HepG2 (cell line): ENCODE measurements around the gene DDX28. TPM values are rescaled to one million over a fixed set of nuclear protein-coding genes. Genes with fewer than 3 reads are reported as not detected.

Experiments used
- ARNTL ChIP-seq: sonication (generic); formaldehyde crosslinking; IDR thresholded peaks from 2 replicates; pipeline ENCODE4 v1.4.0; 2020; ENCODE audit warnings: mild to moderate bottlenecking, missing genetic modification reagents
- ELF4 ChIP-seq: sonication (generic); formaldehyde crosslinking; IDR thresholded peaks from 2 replicates; pipeline ENCODE4 v1.5.0; 2020; ENCODE audit warnings: missing genetic modification reagents, mild to moderate bottlenecking, moderate library complexity, borderline replicate concordance
- FIP1L1 ChIP-seq: fragments of 200-400 bp; formaldehyde crosslinking; IDR thresholded peaks from 2 replicates; pipeline ENCODE4 v1.6.1; 2018; ENCODE audit warnings: low read depth, mild to moderate bottlenecking, low read length, moderate library complexity, borderline replicate concordance; ENCODE audit not compliant: insufficient read depth
- HMGA1 ChIP-seq: sonication (generic); formaldehyde crosslinking; conservative IDR thresholded peaks from 2 replicates; pipeline ENCODE4 v1.4.0; 2020; ENCODE audit warnings: missing genetic modification reagents
- HOXA5 ChIP-seq: sonication (generic); formaldehyde crosslinking; IDR thresholded peaks from 2 replicates; pipeline ENCODE4 v1.4.0; 2020; ENCODE audit warnings: missing genetic modification reagents
- IKZF1 ChIP-seq: fragments of 450-650 bp; IDR thresholded peaks from 2 replicates; pipeline ENCODE4 v1.7.1; 2016
- MTF2 ChIP-seq: sonication (generic); formaldehyde crosslinking; IDR thresholded peaks from 2 replicates; pipeline ENCODE4 v1.5.0; 2020; ENCODE audit warnings: missing genetic modification reagents, borderline replicate concordance
- PLRG1 ChIP-seq: fragments of 450-650 bp; conservative IDR thresholded peaks from 2 replicates; pipeline ENCODE4 v1.6.1; 2016
- SATB2 ChIP-seq: sonication (generic); formaldehyde crosslinking; IDR thresholded peaks from 2 replicates; pipeline ENCODE4 v1.5.0; 2020; ENCODE audit warnings: missing genetic modification reagents
- SOX5 ChIP-seq: IDR thresholded peaks from 2 replicates; pipeline ENCODE4 v1.6.1; 2016; ENCODE audit warnings: borderline replicate concordance
- TCF12 ChIP-seq, 2 experiments: fragments of 450-650 bp in 1 of 2; sonication (generic) in 1 of 2; formaldehyde crosslinking in 1 of 2; IDR thresholded peaks; 2 replicates each; pipeline versions ENCODE4 v1.6.1 to v1.8.0; 2017 to 2022; ENCODE audit warnings: antibody characterized with exemption in 1 of 2, mild to moderate bottlenecking in 1 of 2, missing genetic modification reagents in 1 of 2, moderate library complexity in 1 of 2
- ZNF17 ChIP-seq: sonication (generic); formaldehyde crosslinking; IDR thresholded peaks from 2 replicates; pipeline ENCODE4 v1.5.0; 2020; ENCODE audit warnings: mild to moderate bottlenecking, missing genetic modification reagents
- ZNF251 ChIP-seq: sonication (generic); formaldehyde crosslinking; IDR thresholded peaks from 2 replicates; pipeline ENCODE4 v1.9.0; 2021; ENCODE audit warnings: mild to moderate bottlenecking, missing genetic modification reagents
- ZNF562 ChIP-seq: sonication (generic); formaldehyde crosslinking; IDR thresholded peaks from 2 replicates; pipeline ENCODE4 v1.8.0; 2022; ENCODE audit warnings: missing genetic modification reagents, borderline replicate concordance
- ZNF7 ChIP-seq: IDR thresholded peaks from 2 replicates; pipeline ENCODE4 v1.6.1; 2016; ENCODE audit warnings: missing biosample characterization, missing genetic modification reagents
- polyA plus RNA-seq, 8 experiments: library from polyadenylated mRNA; depleted of rRNA in 3 of 8; stranded (reverse) in 7 of 8; unstranded in 1 of 8; fragments of >200 nt; fragmentation: Illumina TruSeq in 4 of 8; extraction: Trizol in 4 of 8; gene quantifications; 2 replicates each; pipeline versions ENCODE4 v1.2.1 to v1.2.3, GENCODE V29; 2011 to 2016; ENCODE audit warnings: low read depth in 4 of 8, missing spikeins in 1 of 8, mixed read lengths in 1 of 8; ENCODE audit not compliant: insufficient read depth in 1 of 8
- total RNA-seq, 5 experiments: library from RNA; depleted of rRNA; stranded (reverse); fragments of >200 nt; fragmentation: Illumina TruSeq; extraction: Trizol; gene quantifications; 2 replicates each; pipeline ENCODE4 v1.2.3, GENCODE V29; 2016; ENCODE audit warnings: low read depth in 1 of 5
- TF ChIP-seq, protein P1 (sequence below): sonication (generic); formaldehyde crosslinking; IDR thresholded peaks from 2 replicates; pipeline ENCODE4 v1.4.0; 2020; ENCODE audit warnings: missing genetic modification reagents, borderline replicate concordance
- TF ChIP-seq, protein P2 (sequence below): sonication (generic); formaldehyde crosslinking; IDR thresholded peaks from 2 replicates; pipeline ENCODE4 v1.5.0; 2020; ENCODE audit warnings: missing genetic modification reagents
- TF ChIP-seq, protein P3 (sequence below): sonication (generic); formaldehyde crosslinking; IDR thresholded peaks from 2 replicates; pipeline ENCODE4 v1.5.1; 2020; ENCODE audit warnings: mild to moderate bottlenecking, missing genetic modification reagents, moderate library complexity
- TF ChIP-seq, protein P4 (sequence below): sonication (generic); formaldehyde crosslinking; IDR thresholded peaks from 2 replicates; pipeline ENCODE4 v1.5.0; 2020; ENCODE audit warnings: missing genetic modification reagents
- TF ChIP-seq, protein P5 (sequence below): sonication (generic); IDR thresholded peaks from 2 replicates; pipeline ENCODE4 v1.6.1; 2016; ENCODE audit warnings: low read depth, borderline replicate concordance

Gene DDX28
- total and polyA plus RNA-seq, 2 of the 13 experiments (the other 11 are each of a cell fraction or from before 2014, with no cell fraction given): 14.1 to 16.4 TPM

DNA sequence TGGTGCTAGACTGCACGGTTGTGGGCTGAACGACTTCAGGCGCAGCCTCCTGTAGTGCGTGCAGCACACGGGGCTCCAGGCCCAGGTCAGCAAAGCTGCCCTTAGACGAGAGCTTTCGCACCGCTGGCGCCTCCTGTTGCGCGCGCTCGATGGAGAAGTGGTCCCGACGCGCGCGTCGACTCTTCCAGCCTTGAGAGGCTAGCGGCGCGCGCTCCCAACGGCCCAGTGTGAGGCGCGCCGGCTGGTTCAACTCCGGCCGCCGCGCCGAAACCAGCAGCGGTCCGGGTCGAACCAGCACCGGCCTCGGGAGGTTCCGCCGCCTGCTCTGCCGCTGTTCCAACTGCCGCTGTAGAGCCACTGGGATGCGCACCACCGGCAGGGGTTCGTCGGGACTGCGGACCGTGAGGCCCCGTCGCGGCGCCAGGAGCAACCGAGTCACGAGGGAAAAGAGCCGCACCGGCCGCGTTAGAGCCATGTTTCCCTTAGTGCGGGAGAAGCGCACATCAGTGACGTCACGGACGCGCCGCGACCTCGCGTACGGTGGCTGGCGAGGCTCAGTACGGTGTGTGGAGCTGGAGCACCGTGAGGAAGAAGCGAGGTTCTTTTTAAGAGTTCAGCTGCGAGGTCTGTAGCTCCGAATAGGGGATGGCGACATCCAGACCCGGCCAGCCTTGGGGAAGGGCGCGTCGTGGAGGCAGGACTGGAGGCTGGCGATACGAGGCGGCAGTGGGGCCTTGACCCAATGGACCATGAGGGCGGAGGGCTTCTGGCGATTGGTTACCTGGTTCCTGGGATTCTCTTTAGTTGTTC is at the start of gene DDX28, which contains the start of gene DUS2 (continued):
- TF ChIP-seq, protein P1, sequence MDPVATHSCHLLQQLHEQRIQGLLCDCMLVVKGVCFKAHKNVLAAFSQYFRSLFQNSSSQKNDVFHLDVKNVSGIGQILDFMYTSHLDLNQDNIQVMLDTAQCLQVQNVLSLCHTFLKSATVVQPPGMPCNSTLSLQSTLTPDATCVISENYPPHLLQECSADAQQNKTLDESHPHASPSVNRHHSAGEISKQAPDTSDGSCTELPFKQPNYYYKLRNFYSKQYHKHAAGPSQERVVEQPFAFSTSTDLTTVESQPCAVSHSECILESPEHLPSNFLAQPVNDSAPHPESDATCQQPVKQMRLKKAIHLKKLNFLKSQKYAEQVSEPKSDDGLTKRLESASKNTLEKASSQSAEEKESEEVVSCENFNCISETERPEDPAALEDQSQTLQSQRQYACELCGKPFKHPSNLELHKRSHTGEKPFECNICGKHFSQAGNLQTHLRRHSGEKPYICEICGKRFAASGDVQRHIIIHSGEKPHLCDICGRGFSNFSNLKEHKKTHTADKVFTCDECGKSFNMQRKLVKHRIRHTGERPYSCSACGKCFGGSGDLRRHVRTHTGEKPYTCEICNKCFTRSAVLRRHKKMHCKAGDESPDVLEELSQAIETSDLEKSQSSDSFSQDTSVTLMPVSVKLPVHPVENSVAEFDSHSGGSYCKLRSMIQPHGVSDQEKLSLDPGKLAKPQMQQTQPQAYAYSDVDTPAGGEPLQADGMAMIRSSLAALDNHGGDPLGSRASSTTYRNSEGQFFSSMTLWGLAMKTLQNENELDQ: peak; percentile 66; the same call in 1 of the 2 replicates
- TF ChIP-seq ARNTL (CRISPR knock-in tag) (peak; percentile 77; the same call in 1 of the 2 replicates), SATB2 (peak; percentile 76; the same call in 1 of the 2 replicates), TCF12 (IDR thresholded peaks at IDR 0.05) (no peak), TCF12 (CRISPR knock-in tag; IDR thresholded peaks at IDR 0.05) (peak; percentile 83; the same call in 1 of the 2 replicates), SOX5 (CRISPR knock-in tag) (no peak; the same call in 1 of the 2 replicates), PLRG1 (no peak), HOXA5 (peak; percentile 78), IKZF1 (no peak), FIP1L1 (no peak), ZNF251 (0 out of 2 replicates have a peak, but pooled peaks have one; percentile 30), HMGA1 (CRISPR knock-in tag) (no peak), ZNF7 (CRISPR knock-in tag) (no peak; the same call in 1 of the 2 replicates), ZNF562 (CRISPR knock-in tag) (no peak), ZNF17 (CRISPR knock-in tag) (no peak), MTF2 (CRISPR knock-in tag) (peak; percentile 49; the same call in 1 of the 2 replicates), ELF4 (CRISPR knock-in tag) (no peak)
- TF ChIP-seq, protein P2, sequence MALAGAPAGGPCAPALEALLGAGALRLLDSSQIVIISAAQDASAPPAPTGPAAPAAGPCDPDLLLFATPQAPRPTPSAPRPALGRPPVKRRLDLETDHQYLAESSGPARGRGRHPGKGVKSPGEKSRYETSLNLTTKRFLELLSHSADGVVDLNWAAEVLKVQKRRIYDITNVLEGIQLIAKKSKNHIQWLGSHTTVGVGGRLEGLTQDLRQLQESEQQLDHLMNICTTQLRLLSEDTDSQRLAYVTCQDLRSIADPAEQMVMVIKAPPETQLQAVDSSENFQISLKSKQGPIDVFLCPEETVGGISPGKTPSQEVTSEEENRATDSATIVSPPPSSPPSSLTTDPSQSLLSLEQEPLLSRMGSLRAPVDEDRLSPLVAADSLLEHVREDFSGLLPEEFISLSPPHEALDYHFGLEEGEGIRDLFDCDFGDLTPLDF (CRISPR knock-in tag): peak; percentile 83; the same call in 1 of the 2 replicates
- TF ChIP-seq, protein P3, sequence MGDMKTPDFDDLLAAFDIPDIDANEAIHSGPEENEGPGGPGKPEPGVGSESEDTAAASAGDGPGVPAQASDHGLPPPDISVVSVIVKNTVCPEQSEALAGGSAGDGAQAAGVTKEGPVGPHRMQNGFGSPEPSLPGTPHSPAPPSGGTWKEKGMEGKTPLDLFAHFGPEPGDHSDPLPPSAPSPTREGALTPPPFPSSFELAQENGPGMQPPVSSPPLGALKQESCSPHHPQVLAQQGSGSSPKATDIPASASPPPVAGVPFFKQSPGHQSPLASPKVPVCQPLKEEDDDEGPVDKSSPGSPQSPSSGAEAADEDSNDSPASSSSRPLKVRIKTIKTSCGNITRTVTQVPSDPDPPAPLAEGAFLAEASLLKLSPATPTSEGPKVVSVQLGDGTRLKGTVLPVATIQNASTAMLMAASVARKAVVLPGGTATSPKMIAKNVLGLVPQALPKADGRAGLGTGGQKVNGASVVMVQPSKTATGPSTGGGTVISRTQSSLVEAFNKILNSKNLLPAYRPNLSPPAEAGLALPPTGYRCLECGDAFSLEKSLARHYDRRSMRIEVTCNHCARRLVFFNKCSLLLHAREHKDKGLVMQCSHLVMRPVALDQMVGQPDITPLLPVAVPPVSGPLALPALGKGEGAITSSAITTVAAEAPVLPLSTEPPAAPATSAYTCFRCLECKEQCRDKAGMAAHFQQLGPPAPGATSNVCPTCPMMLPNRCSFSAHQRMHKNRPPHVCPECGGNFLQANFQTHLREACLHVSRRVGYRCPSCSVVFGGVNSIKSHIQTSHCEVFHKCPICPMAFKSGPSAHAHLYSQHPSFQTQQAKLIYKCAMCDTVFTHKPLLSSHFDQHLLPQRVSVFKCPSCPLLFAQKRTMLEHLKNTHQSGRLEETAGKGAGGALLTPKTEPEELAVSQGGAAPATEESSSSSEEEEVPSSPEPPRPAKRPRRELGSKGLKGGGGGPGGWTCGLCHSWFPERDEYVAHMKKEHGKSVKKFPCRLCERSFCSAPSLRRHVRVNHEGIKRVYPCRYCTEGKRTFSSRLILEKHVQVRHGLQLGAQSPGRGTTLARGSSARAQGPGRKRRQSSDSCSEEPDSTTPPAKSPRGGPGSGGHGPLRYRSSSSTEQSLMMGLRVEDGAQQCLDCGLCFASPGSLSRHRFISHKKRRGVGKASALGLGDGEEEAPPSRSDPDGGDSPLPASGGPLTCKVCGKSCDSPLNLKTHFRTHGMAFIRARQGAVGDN: peak; percentile 97
- TF ChIP-seq, protein P4, sequence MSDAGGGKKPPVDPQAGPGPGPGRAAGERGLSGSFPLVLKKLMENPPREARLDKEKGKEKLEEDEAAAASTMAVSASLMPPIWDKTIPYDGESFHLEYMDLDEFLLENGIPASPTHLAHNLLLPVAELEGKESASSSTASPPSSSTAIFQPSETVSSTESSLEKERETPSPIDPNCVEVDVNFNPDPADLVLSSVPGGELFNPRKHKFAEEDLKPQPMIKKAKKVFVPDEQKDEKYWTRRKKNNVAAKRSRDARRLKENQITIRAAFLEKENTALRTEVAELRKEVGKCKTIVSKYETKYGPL (CRISPR knock-in tag): peak; percentile 65; the same call in 1 of the 2 replicates
- TF ChIP-seq, protein P5, sequence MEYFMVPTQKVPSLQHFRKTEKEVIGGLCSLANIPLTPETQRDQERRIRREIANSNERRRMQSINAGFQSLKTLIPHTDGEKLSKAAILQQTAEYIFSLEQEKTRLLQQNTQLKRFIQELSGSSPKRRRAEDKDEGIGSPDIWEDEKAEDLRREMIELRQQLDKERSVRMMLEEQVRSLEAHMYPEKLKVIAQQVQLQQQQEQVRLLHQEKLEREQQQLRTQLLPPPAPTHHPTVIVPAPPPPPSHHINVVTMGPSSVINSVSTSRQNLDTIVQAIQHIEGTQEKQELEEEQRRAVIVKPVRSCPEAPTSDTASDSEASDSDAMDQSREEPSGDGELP: peak; percentile 38; the same call in 1 of the 2 replicates
